Measurements from ENCODE around the gene IFT20. TPM values are rescaled to one million over a fixed set of nuclear protein-coding genes. Genes with fewer than 3 reads are reported as not detected.
A peak's percentile ranks its signal among the peaks of the same experiment; 100 is the strongest.

Gene IFT20
- total and polyA plus RNA-seq, 2 experiments from 2014 or later: 49.9 to 75.3 TPM

- Histone ChIP-seq H3K79me2 (peaks cover 67% of the 10 kb centered on the region), H3K4me1 (ENCODE audit: insufficient read depth) (peaks cover 20% of the 10 kb centered on the region), H3K27ac (peak overlapping the region; percentile 93), H3K9me3 (ENCODE audit: low read depth) (no peaks in the 10 kb centered on the region), H3K9me2 (replicated peaks; ENCODE audit: insufficient read depth) (no peaks in the 10 kb centered on the region), H4K20me1 (ENCODE audit: insufficient read depth, poor library complexity, severe bottlenecking) (peaks cover 8% of the 10 kb centered on the region), H3K4me2 (peak overlapping the region; percentile 75), H3K36me3 (replicated peaks; ENCODE audit: insufficient read depth, low read depth) (no peaks in the 10 kb centered on the region), H2AFZ (peak overlapping the region; percentile 10), H3K27me3 (no peaks in the 10 kb centered on the region), H3K4me3 (peak overlapping the region; percentile 32)
- 6% methylated on average over 29 of the region's 29 CpGs for WGBS (ENCODE audit: low lambda C conversion rate, missing lambda C conversion rate)
- DNase-seq (ENCODE audit: low spot score): peak; percentile 92
- TF ChIP-seq EZH2 (IDR thresholded peaks at IDR 0.05; ENCODE audit: borderline replicate concordance) (no peak), CTCF (IDR thresholded peaks at IDR 0.05; ENCODE audit: poor library complexity) (no peak), EZH2phosphoT487 (IDR thresholded peaks at IDR 0.05; ENCODE audit: low read depth, severe bottlenecking, unreplicated experiment) (no peak)
Measured at GRCh38 chr17:28335959-28336871, 943 bp upstream of the IFT20 start.

- no peak for TF ChIP-seq CTCF (IDR thresholded peaks at IDR 0.05; ENCODE audit: poor library complexity)
- TF ChIP-seq EZH2phosphoT487 (IDR thresholded peaks at IDR 0.05; ENCODE audit: low read depth, severe bottlenecking, unreplicated experiment): no peak
- TF ChIP-seq EZH2 (IDR thresholded peaks at IDR 0.05; ENCODE audit: borderline replicate concordance): no peak
- Histone ChIP-seq H3K79me2 (peaks cover 63% of the 10 kb centered on the region), H3K9me2 (replicated peaks; ENCODE audit: insufficient read depth) (no peaks in the 10 kb centered on the region), H4K20me1 (ENCODE audit: insufficient read depth, poor library complexity, severe bottlenecking) (peaks cover 8% of the 10 kb centered on the region), H3K9me3 (ENCODE audit: low read depth) (no peaks in the 10 kb centered on the region), H3K36me3 (replicated peaks; ENCODE audit: insufficient read depth, low read depth) (no peaks in the 10 kb centered on the region), H3K27ac (peak overlapping the region; percentile 85), H3K4me3 (peak overlapping the region; percentile 60), H2AFZ (peak overlapping the region; percentile 3), H3K4me1 (ENCODE audit: insufficient read depth) (peaks cover 20% of the 10 kb centered on the region), H3K27me3 (no peaks in the 10 kb centered on the region), H3K4me2 (peak overlapping the region; percentile 96)
- DNase-seq (ENCODE audit: low spot score): no peak
- WGBS (ENCODE audit: low lambda C conversion rate, missing lambda C conversion rate): 17% methylated on average over 18 of the region's 18 CpGs
Measured at GRCh38 chr17:28334666-28335200, 539 bp downstream of the IFT20 start.

GRCh38 chr17:28334171-28334570 is 1.1 kb downstream of the IFT20 start:
- Histone ChIP-seq H3K4me2 (peak overlapping the region; percentile 96), H3K9me2 (replicated peaks; ENCODE audit: insufficient read depth) (no peaks in the 10 kb centered on the region), H2AFZ (no peak overlapping the region), H3K79me2 (peaks cover 59% of the 10 kb centered on the region), H3K4me1 (ENCODE audit: insufficient read depth) (peaks cover 20% of the 10 kb centered on the region), H3K9me3 (ENCODE audit: low read depth) (no peaks in the 10 kb centered on the region), H3K27ac (peak overlapping the region; percentile 85), H4K20me1 (ENCODE audit: insufficient read depth, poor library complexity, severe bottlenecking) (peaks cover 8% of the 10 kb centered on the region), H3K27me3 (no peaks in the 10 kb centered on the region), H3K4me3 (peak overlapping the region; percentile 60), H3K36me3 (replicated peaks; ENCODE audit: insufficient read depth, low read depth) (no peaks in the 10 kb centered on the region)
- 82% methylated on average over 6 of the region's 6 CpGs for WGBS (ENCODE audit: low lambda C conversion rate, missing lambda C conversion rate)
- TF ChIP-seq EZH2phosphoT487 (IDR thresholded peaks at IDR 0.05; ENCODE audit: low read depth, severe bottlenecking, unreplicated experiment): no peak
- no peak for TF ChIP-seq CTCF (IDR thresholded peaks at IDR 0.05; ENCODE audit: poor library complexity)
- no peak for TF ChIP-seq EZH2 (IDR thresholded peaks at IDR 0.05; ENCODE audit: borderline replicate concordance)
- DNase-seq (ENCODE audit: low spot score): no peak
